Left ventricle myocardium superior (tissue), 1 donor: ENCODE results near the gene FUT2. TPM values are rescaled to one million over a fixed set of nuclear protein-coding genes. Genes with fewer than 3 reads are reported as not detected.

Experiments
- ATAC-seq: fragments of 200-7000 bp; cut with Tn5 transposase; one replicate; pipeline ENCODE4 v1.9.1; 2020; ENCODE audit warnings: mild to moderate bottlenecking, moderate library complexity
- DNase-seq: peaks from one replicate; pipeline ENCODE4 v3.0.0-alpha.2; 2020
- intact Hi-C: fragments of 100-400 bp; cut with micrococcal nuclease; formaldehyde crosslinking; loops from one replicate; pipeline ENCODE4 v1.11.0; 2022
- total RNA-seq: library from RNA; stranded (reverse); fragmentation: NEBNext Ultra II Directional; extraction: Animal tissue kit (Norgen Biotek cat#: 25700); gene quantifications from one replicate; pipeline ENCODE4 v1.2.1, GENCODE V29; 2021
- donor health status: DM: no; HTN: yes; CAD: no; lungs with severe emphysema.

FUT2 gene
- total RNA-seq, 1 donor from 2014 or later = not detected

DNA sequence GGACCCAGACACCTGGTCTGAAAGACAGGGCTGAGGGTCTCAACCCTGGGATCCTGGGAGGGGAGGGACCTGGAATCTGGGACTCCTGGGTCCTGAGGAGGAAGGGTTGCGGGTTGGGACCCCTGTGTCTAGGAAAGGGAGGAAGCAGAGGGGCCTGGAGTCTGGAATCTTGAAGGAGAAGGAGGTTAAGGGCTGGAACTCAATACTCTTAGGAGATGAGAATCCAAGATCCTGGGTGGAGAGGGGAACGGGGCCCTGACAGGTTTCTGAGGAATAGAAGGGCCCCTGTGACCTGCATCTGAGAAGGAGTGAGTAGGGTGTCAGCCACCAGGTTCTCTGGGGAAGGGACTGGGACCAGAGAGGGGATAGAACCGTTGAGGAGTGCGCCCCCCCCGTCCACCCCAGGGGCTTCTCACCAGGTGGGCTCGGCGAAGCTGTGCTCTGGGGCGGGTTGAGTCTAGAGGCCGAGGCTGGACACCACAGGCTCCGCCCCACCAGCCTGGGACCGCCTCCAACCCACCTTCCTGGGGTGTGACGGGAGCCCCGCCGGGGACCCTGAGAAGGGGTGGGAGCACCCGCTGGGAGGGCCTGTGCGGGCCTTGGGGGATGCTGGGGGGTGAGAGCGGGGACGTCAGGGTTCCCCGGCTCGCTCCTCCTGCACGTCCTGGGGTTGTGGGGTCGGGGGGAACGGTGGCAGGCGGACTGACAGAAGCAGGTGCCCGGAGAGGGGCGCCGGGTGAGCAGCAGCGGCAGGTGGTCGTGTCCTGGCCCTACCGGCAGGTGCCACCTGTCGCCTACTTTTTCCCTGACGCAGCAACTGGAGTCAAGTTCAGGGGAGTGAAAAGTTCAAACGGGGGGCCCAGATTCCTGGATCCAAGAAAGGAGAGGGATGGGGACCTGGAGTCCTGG, 23.7 kb downstream of the FUT2 start, which contains the start of gene MAMSTR:
Gene MAMSTR (minus strand): TSS at position 463 of the 909 bp plus-strand sequence. CDS start 694 bp downstream, outside the sequence.
- peak; percentile 63 for DNase-seq
- ATAC-seq = no peak
- intact Hi-C loops = no loop called here

DNA sequence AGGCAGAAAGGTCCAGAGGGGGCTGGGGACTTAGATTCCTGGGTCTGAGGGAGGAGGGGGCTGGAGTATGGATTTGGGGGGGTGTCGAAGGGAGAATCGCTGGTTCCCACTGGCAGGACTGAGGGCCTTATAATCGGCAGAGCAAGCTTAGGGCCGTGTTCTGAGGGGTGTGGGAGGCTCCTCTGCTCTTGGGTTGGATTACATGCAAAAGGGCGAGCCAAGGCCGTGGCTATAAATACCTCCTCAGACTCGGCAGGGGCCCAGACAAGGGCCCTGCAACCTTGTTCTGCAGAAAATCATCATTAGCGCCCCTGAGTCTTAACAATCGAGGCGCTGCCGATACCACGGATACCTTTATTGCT, 24.5 kb downstream of the FUT2 start:
- ATAC-seq (peak; percentile 29), DNase-seq (no peak)
- intact Hi-C loops = no loop called here

DNA sequence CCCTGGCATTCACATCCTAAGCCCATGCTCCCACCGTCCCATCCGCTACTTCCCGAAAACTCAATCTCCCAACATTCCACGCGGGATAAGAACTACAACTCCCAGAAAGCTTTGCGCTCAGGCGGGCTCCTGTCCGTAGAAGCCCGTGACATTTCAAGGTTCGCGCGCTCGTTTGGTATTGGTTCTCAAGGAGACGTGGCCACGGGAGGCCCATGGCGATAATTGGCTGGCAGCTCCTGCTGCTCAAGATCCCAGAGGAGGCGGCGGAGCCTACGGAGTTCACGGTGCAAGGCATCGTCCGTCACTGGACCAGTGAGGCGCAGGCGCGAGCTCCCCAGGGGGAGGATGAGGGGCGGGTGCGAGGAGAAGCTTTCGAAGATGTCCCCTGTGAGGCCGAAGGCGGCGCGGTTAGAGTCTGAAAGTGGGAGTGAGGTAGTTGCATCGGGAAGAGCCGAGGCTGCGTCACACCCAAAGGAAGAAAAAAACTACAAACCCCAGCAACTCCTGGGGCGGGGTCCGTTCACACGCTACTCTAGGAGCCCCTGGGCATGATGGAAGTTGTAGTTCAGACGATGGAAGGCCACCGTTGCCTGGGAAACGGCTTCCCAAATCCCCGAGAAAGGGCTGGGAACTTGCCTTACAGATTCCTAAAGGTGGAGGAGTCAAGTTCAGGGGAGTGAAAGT, 25.0 kb downstream of the FUT2 start:
- ATAC-seq (peak; percentile 85), DNase-seq (peak; percentile 99)
- intact Hi-C loops = no loop called here

- ATAC-seq (no peak), DNase-seq (no peak)
- intact Hi-C loops = no loop called here
Measured at GRCh38 chr19:48722196-48722708, 26.5 kb downstream of the FUT2 start.

DNA sequence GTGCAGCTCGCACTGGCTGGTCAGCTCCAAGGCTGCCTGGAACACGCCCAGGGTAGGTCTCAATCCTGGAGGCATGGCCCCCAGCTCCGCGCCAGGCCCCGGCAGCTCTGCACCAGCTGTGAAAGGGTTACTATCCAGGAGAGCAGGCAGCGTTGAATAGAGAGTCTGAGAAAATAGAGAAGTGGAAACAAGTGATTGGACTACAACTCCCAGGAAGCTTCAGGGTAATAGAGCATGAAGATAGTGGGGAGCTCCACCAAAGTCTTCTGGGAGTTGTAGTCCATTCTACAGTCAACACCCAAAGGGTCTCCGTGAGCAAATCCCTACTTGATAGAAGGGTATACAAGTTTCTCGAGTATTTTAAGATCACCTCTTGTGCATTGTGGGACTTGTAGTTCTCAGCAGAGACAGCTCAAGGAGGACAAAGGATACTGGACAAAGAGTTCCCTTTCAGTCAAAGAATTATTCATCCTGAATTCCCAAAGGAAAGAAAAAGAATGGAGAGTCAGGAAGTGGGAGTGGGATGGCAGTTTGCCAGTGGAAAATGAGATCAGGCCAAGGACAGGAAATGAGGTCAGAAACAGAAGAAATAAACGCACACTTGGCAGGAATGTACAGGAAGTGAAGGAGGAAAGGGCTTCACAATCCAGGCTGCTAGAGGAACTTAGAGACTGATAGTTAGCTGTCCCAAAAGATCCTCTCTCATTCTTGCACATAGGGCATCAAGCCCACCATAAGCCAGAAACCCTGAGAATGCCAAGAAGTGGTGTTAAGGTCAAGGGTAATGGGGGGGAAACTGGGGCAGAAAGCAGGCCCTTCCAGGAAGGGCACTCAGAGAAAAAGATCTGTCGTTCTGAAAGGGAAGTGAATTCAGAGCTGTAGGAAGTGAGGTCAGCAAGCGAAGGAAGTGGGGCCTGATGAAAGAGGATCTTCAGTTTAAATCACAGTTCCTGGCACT, 29.3 kb downstream of the FUT2 start:
- ATAC-seq (peak; percentile 26), DNase-seq (no peak)
- intact Hi-C loops = no loop called here

- intact Hi-C loops = no loop called here
- DNase-seq (no peak), ATAC-seq (no peak)
Measured at GRCh38 chr19:48726556-48726955, 30.8 kb downstream of the FUT2 start.

GRCh38 chr19:48728911-48729664, 33.3 kb downstream of the FUT2 start:
- ATAC-seq (peak; percentile 10), DNase-seq (no peak)
- intact Hi-C loops = no loop called here

DNA sequence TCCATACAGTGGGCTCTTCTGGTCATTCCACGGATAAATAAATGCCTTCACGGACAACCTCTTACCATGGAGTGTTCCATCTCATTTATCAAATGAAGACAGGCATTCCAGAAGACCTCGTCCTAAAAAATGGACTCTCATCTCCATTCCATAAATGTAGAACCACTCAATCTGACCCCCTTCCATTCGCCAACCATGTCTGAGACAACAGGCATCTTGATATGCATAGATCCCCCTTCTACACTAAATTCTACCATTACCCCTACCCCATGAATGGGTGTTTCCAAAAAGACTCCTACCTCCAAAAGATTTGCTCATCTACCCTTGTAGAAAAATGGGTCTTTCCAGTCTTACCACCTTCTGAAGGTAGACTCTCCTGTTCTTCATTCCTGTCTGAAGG, 35.7 kb downstream of the FUT2 start:
- no peak for ATAC-seq
- no peak for DNase-seq
- intact Hi-C loops = no loop called here

DNA sequence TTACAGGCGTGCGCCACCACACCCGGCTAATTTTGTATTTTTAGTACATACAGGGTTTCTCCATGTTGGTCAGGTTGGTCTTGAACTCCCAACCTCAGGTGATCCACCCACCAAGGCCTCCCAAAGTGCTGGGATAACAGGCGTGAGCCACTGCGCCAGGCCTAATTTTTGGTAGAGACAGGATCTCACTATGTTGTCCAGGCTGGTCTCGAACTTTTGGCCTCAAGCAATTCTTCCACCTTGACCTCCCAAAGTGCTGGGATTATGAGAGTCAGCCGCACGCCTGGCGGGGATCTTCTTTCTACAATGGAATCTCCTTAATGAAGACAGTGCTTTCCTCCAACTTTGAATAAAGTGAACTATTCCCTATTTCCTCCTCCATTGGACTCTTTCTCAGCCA, 38.9 kb downstream of the FUT2 start:
- no peak for DNase-seq
- no peak for ATAC-seq
- intact Hi-C loops = no loop called here

DNA sequence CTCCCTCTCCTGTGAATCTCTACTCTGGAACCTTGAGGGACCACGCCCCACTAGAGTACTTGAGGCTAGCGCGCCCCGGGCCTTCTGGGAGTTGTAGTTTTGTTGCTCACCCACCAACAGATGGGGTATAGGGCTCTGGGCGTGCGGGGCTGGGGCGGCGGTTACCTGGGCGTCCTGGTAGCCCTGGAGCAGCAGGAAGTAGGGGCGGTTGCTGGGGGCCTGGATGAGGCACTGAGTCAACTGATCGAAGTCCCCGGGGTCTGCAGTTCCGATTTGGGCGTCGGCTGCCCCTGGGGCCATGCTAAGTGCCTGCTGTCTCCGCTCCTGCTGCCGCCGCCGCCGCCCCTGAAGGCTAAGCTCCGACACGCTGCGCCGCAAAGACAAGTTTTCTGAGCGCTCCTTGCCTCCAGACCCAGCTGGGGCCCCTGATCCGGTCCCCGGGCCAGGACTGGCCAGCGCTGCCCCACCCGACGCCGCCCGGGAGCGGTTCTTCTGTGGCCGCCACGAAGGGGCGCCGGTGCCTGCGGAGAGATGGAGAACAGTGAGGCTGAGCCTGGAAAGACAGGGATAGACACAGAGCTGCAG, 39.4 kb downstream of the FUT2 start:
- intact Hi-C loops = no loop called here
- ATAC-seq (no peak), DNase-seq (no peak)

GRCh38 chr19:48737360-48737998, 41.7 kb downstream of the FUT2 start:
- ATAC-seq (no peak), DNase-seq (peak; percentile 38)
- intact Hi-C loops = no loop called here

GRCh38 chr19:48738557-48739403, 43.0 kb downstream of the FUT2 start:
- ATAC-seq (peak; percentile 89), DNase-seq (peak; percentile 96)
- intact Hi-C loops = no loop called here

DNA sequence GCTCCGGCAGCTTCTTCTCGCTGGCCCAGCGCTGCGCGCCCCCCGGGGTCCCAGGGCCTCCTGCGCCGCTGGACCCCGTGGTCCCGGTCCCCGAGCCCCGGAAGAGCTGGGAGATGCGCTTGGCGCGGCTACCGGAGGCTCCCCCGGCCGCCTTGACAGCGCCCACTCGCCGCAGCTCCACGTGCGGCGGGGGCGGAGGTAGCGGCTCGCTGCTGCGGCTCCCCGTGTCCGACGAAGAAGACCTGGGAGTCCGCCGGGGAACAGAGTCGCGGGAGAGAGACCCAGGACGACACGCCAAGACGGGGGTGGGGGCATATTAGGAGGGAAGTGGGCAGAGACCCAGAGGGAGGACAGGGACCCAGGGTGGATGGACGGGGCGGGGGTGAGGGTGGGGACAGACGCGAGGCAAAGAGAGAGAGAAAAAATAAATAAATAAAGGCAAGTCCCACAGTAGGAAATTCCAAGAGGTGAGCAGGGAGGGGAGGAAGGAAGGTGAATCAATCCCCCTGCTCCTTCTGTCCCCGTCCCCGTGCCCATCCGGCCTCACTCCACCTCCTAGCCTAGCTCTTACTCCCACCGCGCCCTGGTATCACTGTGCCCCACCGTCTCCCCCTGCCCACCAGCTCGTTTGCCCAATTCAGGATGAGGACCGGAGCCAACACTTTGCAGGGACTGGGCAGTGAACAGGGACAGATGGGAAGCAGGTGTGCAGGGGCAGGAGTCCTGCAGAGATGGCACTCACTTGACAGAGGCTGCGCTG, 43.8 kb downstream of the FUT2 start:
- ATAC-seq (no peak), DNase-seq (peak; percentile 41)
- intact Hi-C loops = no loop called here

DNA sequence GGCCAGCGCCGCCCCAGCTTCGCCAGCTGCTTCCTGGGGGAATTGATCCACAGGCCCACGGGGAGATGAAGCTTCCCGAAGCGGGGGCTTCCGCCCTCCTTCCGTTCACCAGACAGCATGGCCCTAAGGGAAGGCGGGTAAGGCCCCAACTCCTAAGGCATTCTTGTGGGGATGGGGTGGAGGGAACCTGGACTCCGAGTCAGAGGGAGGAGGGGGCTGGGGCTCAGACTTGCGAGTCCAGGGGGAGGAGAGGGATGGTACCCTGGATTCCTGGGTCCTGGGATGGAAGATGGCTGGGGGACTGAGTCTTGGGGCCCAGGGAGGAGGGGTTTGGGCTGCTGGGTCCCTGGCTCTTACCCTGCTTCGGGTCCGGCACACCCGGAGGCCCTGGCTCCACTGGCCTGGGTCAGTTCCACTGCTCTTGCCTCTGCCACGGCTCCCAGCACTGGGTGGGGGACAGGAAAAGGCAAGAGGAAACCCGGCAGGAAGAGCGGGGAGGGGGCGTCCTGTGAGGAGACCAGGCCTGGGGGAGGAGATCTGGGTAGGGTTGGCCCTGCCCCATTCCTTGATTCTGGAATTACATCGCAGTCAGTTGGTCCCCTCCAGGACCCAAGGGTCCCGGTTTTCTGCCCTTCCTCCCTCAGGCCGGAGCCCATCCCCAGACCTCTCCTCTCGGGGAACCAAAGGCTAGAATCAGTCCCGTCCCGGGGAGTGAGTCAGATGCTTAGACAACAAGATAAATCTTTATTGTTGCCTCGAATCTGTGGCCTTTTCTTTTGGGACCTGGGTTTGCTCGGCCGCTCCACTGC, 44.6 kb downstream of the FUT2 start, which contains the start of gene RASIP1:
Gene RASIP1 (minus strand): TSS at position 447 of the 809 bp plus-strand sequence. CDS start 328 bp downstream, at position 119.
- intact Hi-C loops = no loop called here
- DNase-seq (peak; percentile 70), ATAC-seq (peak; percentile 33)
